ENCODE results near the gene FASTKD3. TPM values are rescaled to one million over a fixed set of nuclear protein-coding genes. Genes with fewer than 3 reads are reported as not detected.

FASTKD3 gene
- polyA plus RNA-seq, 4 donors = 13.8 to 32.6 (median 25.1) TPM

Other genes with a start within 250 kb of the FASTKD3 start
- 1 to 10 TPM; 1.7 to 6.3 (median 4.5) TPM for gene CFAP90, start 17.9 kb downstream of the FASTKD3 start, polyA plus RNA-seq (ENCODE audit: insufficient read length in 4 of 4)
- 10 to 100 TPM; 39.1 to 61.2 (median 54.8) TPM for gene MTRR, start 117 bp upstream of the FASTKD3 start, polyA plus RNA-seq (ENCODE audit: insufficient read length in 4 of 4)

Measured in left renal pelvis (tissue), 4 donors.